GM23248 (cell line): Measurements from ENCODE around the gene DPF1. TPM values are rescaled to one million over a fixed set of nuclear protein-coding genes. Genes with fewer than 3 reads are reported as not detected.

Experiments
- DNase-seq: peaks from one replicate; pipeline ENCODE4 v3.0.0-alpha.2; 2015
- H2AFZ ChIP-seq: fragments of 200-600 bp; sonication (generic); 2 replicates; pipeline ENCODE4 v1.6.1; 2016; ENCODE audit warnings: antibody characterized with exemption
- H3F3A ChIP-seq: fragments of 200-600 bp; sonication (generic); 2 replicates; pipeline ENCODE4 v1.6.1; 2016; ENCODE audit warnings: mild to moderate bottlenecking, antibody characterized with exemption, mixed run types; ENCODE audit not compliant: insufficient read depth
- H3K27ac ChIP-seq: fragments of 200-600 bp; sonication (generic); 2 replicates; pipeline ENCODE4 v1.5.1; 2016; ENCODE audit warnings: mild to moderate bottlenecking
- H3K27me3 ChIP-seq: fragments of 200-600 bp; sonication (generic); replicated peaks from 2 replicates; pipeline ENCODE4 v1.6.1; 2016; ENCODE audit warnings: mild to moderate bottlenecking; ENCODE audit not compliant: insufficient read depth
- H3K36me3 ChIP-seq: fragments of 200-600 bp; sonication (generic); 2 replicates; pipeline ENCODE4 v1.6.1; 2016; ENCODE audit warnings: low read depth, mild to moderate bottlenecking
- H3K4me1 ChIP-seq: fragments of 200-600 bp; sonication (generic); 2 replicates; pipeline ENCODE4 v1.6.1; 2016; ENCODE audit warnings: mild to moderate bottlenecking; ENCODE audit not compliant: insufficient read depth
- H3K4me2 ChIP-seq: fragments of 200-600 bp; sonication (generic); one replicate; pipeline ENCODE4 v1.6.1; 2016; ENCODE audit warnings: mild to moderate bottlenecking; ENCODE audit not compliant: unreplicated experiment
- H3K4me3 ChIP-seq: fragments of 200-600 bp; sonication (generic); 2 replicates; pipeline ENCODE4 v1.5.1; 2016; ENCODE audit warnings: mild to moderate bottlenecking
- H3K79me2 ChIP-seq: fragments of 200-600 bp; sonication (generic); 2 replicates; pipeline ENCODE4 v1.6.1; 2016; ENCODE audit warnings: mild to moderate bottlenecking; ENCODE audit not compliant: insufficient read depth
- H3K9ac ChIP-seq: fragments of 200-600 bp; sonication (generic); 2 replicates; pipeline ENCODE4 v1.6.1; 2016; ENCODE audit warnings: mild to moderate bottlenecking
- H3K9me2 ChIP-seq: fragments of 200-600 bp; sonication (generic); 2 replicates; pipeline ENCODE4 v1.6.1; 2016; ENCODE audit warnings: mixed run types, mild to moderate bottlenecking, moderate library complexity; ENCODE audit not compliant: insufficient read depth
- H3K9me3 ChIP-seq: fragments of 200-600 bp; sonication (generic); one replicate; pipeline ENCODE4 v1.6.1; 2017; ENCODE audit warnings: low read depth
- H4K20me1 ChIP-seq: fragments of 200-600 bp; sonication (generic); 2 replicates; pipeline ENCODE4 v1.6.0; 2016; ENCODE audit not compliant: insufficient read depth
- EZH2 ChIP-seq: fragments of 200-600 bp; sonication (generic); IDR thresholded peaks from 2 replicates; pipeline ENCODE4 v1.6.1; 2018; ENCODE audit warnings: antibody characterized with exemption, mild to moderate bottlenecking; ENCODE audit not compliant: insufficient read depth, poor library complexity, severe bottlenecking
- EZH2phosphoT487 ChIP-seq: fragments of 200-600 bp; sonication (generic); IDR thresholded peaks from 2 replicates; pipeline ENCODE4 v1.6.1; 2018; ENCODE audit warnings: antibody characterized with exemption, moderate library complexity, mild to moderate bottlenecking, low read depth; ENCODE audit not compliant: insufficient read depth
- WGBS, 2 experiments: methylation state at CpG; one replicate each; pipeline ENCODE4 v1.1.6; 2015 to 2017; ENCODE audit warnings: low lambda C conversion rate in 2 of 2, low coverage in 1 of 2; ENCODE audit errors: missing lambda C conversion rate in 2 of 2; 5-methylcytosine and 5-hydroxymethylcytosine counted together
- in situ Hi-C: fragments of 300-500 bp; cut with MboI; formaldehyde crosslinking; loops from 2 replicates; pipeline ENCODE4 v1.15.0; 2020
- polyA plus RNA-seq: library from polyadenylated mRNA; unstranded; fragments of >200 nt; fragmentation: Nextera tagmentation; extraction: Ambion mirVana; gene quantifications from 2 replicates; pipeline ENCODE4 v1.2.1, GENCODE V29; 2016
- small RNA-seq: library from RNA; depleted of rRNA; stranded (forward); fragments of <200 nt; gene quantifications from one replicate; pipeline ENCODE3, GENCODE V24; 2014; ENCODE audit warnings: low read depth, low replicate concordance
- total RNA-seq: library from RNA; depleted of rRNA; stranded (reverse); fragments of >200 nt; shearing (Covaris generic); gene quantifications from 2 replicates; pipeline ENCODE4 v1.2.3, GENCODE V29; 2014; rRNA removed

The DPF1 gene
- total and polyA plus RNA-seq, 2 experiments from 2014 or later = 1.5 to 5.2 TPM

DNA sequence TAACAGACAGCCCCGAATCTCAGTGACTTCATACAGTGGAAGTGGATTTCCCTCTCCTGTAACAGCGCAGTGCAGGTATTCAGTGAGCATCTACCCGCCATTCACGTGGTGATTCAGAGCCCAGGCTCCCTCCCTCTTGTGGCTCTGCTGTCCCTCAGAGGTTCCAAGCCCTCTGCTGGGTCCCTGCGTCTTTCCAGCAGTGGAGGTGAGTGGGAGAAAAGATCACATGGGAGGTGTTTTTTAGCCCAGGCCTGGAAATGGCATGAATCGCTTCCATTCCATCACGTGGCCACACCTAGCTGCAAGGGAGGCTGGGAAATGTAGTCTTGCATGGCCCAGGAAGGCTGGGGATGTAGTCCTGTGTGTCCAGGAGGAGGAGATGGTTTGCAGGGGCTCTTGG is 61.4 kb downstream of the DPF1 start:
- H3K27ac ChIP-seq = no peak overlapping the region
- 97 to 98% methylated on average over 7 of the region's 7 CpGs for WGBS, 2 experiments
- H3K36me3 ChIP-seq = peaks cover 19% of the 10 kb centered on the region; the same call in 1 of the 2 replicates
- no peaks in the 10 kb centered on the region for H3K79me2 ChIP-seq
- TF ChIP-seq EZH2phosphoT487 (no peak), EZH2 (no peak)
- no peaks in the 10 kb centered on the region for H4K20me1 ChIP-seq
- H2AFZ ChIP-seq = no peak overlapping the region
- H3K9ac ChIP-seq = no peak overlapping the region
- no peaks in the 10 kb centered on the region for H3F3A ChIP-seq
- no peaks in the 10 kb centered on the region for H3K4me1 ChIP-seq
- in situ Hi-C loops = no loop called here
- H3K9me2 ChIP-seq = no peaks in the 10 kb centered on the region
- no peak for DNase-seq
- no peaks in the 10 kb centered on the region for H3K27me3 ChIP-seq
- H3K4me3 ChIP-seq = no peak overlapping the region
- H3K4me2 ChIP-seq = no peak overlapping the region
- no peaks in the 10 kb centered on the region for H3K9me3 ChIP-seq

DNA sequence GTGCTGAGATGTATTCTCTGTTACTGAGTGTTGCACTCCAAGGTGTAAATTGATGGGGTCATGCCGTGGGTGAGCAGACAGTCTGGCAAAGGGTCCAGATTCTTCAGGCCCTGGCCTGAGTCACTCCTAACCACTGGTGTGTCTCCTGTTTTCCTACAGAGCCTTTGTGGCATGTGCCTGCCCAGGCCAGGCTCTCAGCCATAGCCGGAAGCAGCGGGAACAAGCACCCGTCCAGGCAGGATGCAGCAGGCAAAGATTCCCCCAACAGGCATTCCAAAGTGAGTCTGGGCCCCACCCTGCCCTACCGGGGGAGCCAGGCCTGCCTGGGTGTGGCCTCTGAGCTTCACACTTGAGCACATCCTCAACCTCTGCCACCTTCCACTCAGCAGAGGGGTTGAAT is 61.9 kb downstream of the DPF1 start:
- H3K9me3 ChIP-seq = no peaks in the 10 kb centered on the region
- WGBS, 2 experiments = 83 to 85% methylated on average over 5 of the region's 5 CpGs
- in situ Hi-C loops = no loop called here
- H3K27ac ChIP-seq = no peak overlapping the region
- no peak overlapping the region for H3K4me3 ChIP-seq
- DNase-seq = no peak
- TF ChIP-seq EZH2 (no peak), EZH2phosphoT487 (no peak)
- H3K4me1 ChIP-seq = no peaks in the 10 kb centered on the region
- no peak overlapping the region for H3K9ac ChIP-seq
- H3K27me3 ChIP-seq = no peaks in the 10 kb centered on the region
- H4K20me1 ChIP-seq = no peaks in the 10 kb centered on the region
- no peaks in the 10 kb centered on the region for H3K9me2 ChIP-seq
- H3K79me2 ChIP-seq = no peaks in the 10 kb centered on the region
- H3K36me3 ChIP-seq = peaks cover 19% of the 10 kb centered on the region; the same call in 1 of the 2 replicates
- no peak overlapping the region for H3K4me2 ChIP-seq
- H2AFZ ChIP-seq = no peak overlapping the region
- H3F3A ChIP-seq = no peaks in the 10 kb centered on the region

Small RNA genes within 50 kb of the gene (small RNA-seq; reads per million reads assigned to genes)
- gene RN7SL663P = not detected

Other genes with a start within 250 kb of the DPF1 start
- 0.65 TPM in 1 of 2 replicates, not detected in the other for gene PPP1R14A, start 32.2 kb upstream of the DPF1 start, total RNA-seq
- 4.0 and 5.3 TPM in 2 replicates for gene PPP1R14A, start 32.2 kb upstream of the DPF1 start, polyA plus RNA-seq
- 3.2 and 9.5 TPM in 2 replicates for gene SPINT2, start 40.4 kb upstream of the DPF1 start, total RNA-seq
- 9.3 and 9.8 TPM in 2 replicates for gene SPINT2, start 40.4 kb upstream of the DPF1 start, polyA plus RNA-seq
- not detected in 2 replicates for gene C19orf33, start 80.0 kb upstream of the DPF1 start, total RNA-seq
- gene C19orf33, start 80.0 kb upstream of the DPF1 start, polyA plus RNA-seq = not detected in 2 replicates
- 143 and 162 TPM in 2 replicates for gene YIF1B, start 91.7 kb upstream of the DPF1 start, total RNA-seq
- 191 and 199 TPM in 2 replicates for gene YIF1B, start 91.7 kb upstream of the DPF1 start, polyA plus RNA-seq
- gene KCNK6, start 95.6 kb upstream of the DPF1 start, total RNA-seq = 12.1 and 13.7 TPM in 2 replicates
- gene KCNK6, start 95.6 kb upstream of the DPF1 start, polyA plus RNA-seq = 15.5 and 16.8 TPM in 2 replicates
- 0.63 TPM in 1 of 2 replicates, not detected in the other for gene CATSPERG, start 111.6 kb upstream of the DPF1 start, total RNA-seq
- gene CATSPERG, start 111.6 kb upstream of the DPF1 start, polyA plus RNA-seq = 0.53 and 1.1 TPM in 2 replicates
- gene PSMD8, start 150.3 kb upstream of the DPF1 start, total RNA-seq = 231 and 331 TPM in 2 replicates
- gene PSMD8, start 150.3 kb upstream of the DPF1 start, polyA plus RNA-seq = 292 and 305 TPM in 2 replicates
- gene GGN, start 163.8 kb upstream of the DPF1 start, total RNA-seq = 1.1 and 1.8 TPM in 2 replicates
- gene GGN, start 163.8 kb upstream of the DPF1 start, polyA plus RNA-seq = 1.4 and 2.0 TPM in 2 replicates
- gene SPRED3, start 164.5 kb upstream of the DPF1 start, total RNA-seq = 2.1 and 7.7 TPM in 2 replicates
- gene SPRED3, start 164.5 kb upstream of the DPF1 start, polyA plus RNA-seq = 1.8 and 1.9 TPM in 2 replicates
- gene FAM98C, start 178.9 kb upstream of the DPF1 start, total RNA-seq = 18.1 and 27.3 TPM in 2 replicates
- gene FAM98C, start 178.9 kb upstream of the DPF1 start, polyA plus RNA-seq = 13.8 and 16.5 TPM in 2 replicates
- not detected in 2 replicates for gene RASGRP4, start 202.0 kb upstream of the DPF1 start, total RNA-seq
- gene RASGRP4, start 202.0 kb upstream of the DPF1 start, polyA plus RNA-seq = not detected in 2 replicates
- under 0.01 and 0.13 TPM in 2 replicates for gene RYR1, start 209.5 kb upstream of the DPF1 start, total RNA-seq
- 0.04 TPM in 1 of 2 replicates, not detected in the other for gene RYR1, start 209.5 kb upstream of the DPF1 start, polyA plus RNA-seq